ENCODE results near the gene SLC16A11.

DNA sequence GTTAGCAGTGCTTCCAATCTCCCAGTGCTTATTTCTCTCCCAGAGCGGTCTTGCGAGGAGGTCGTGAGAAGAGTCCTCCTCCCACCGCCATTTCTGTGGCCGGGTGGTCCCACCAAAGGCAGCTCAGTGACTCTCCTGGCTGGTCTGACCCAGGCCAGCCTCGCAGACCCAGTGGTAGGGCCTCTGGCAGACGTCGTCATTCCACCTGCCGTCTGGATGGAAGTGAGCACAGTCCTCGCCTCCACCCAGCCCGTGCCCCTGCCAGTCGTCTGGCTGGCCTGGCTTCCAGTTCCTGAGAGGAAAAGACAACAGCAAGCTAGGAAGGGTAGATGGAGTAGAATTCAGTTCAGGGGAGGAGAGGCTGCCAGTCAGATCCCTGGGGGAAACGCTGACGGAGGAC is 31.0 kb upstream of the SLC16A11 start:
- TF ChIP-seq POLR2AphosphoS5 (IDR thresholded peaks at IDR 0.05; ENCODE audit: low read depth, low read length) (no peak), POLR2A (IDR thresholded peaks at IDR 0.05; ENCODE audit: low read depth, low read length) (no peak), TAF1 (IDR thresholded peaks at IDR 0.05; ENCODE audit: borderline replicate concordance, low read depth, low read length) (no peak)
